Measurements from ENCODE around the gene BAG1. TPM values are rescaled to one million over a fixed set of nuclear protein-coding genes. Genes with fewer than 3 reads are reported as not detected.
A peak's percentile ranks its signal among the peaks of the same experiment; 100 is the strongest.

BAG1 gene
- total RNA-seq, 1 donor = 54.1 TPM

GRCh38 chr9:33209394-33209793, 55.1 kb downstream of the BAG1 start:
- no peak for TF ChIP-seq CTCF (IDR thresholded peaks at IDR 0.05; ENCODE audit: insufficient read depth, low read length)
- no peak for DNase-seq (ENCODE audit: low read depth)
- no peak overlapping the region for H3K4me3 ChIP-seq (ENCODE audit: low read depth, low read length)

- peak; percentile 83 for DNase-seq (ENCODE audit: low read depth)
- no peak overlapping the region for H3K4me3 ChIP-seq (ENCODE audit: low read depth, low read length)
- TF ChIP-seq CTCF (IDR thresholded peaks at IDR 0.05; ENCODE audit: insufficient read depth, low read length) = peak; percentile 3
Observed at GRCh38 chr9:33202552-33203201, 61.8 kb downstream of the BAG1 start.

Other genes starting within 250 kb of the BAG1 start
- gene DNAJA1, start 239.4 kb downstream of the BAG1 start, total RNA-seq (ENCODE audit: low replicate concordance) = 104 and 142 TPM in 2 replicates
- 22.4 and 29.4 TPM in 2 replicates for gene SMU1, start 188.0 kb downstream of the BAG1 start, total RNA-seq (ENCODE audit: low replicate concordance)
- gene B4GALT1, start 97.4 kb downstream of the BAG1 start, total RNA-seq (ENCODE audit: low replicate concordance) = 40.9 and 41.0 TPM in 2 replicates
- gene SPINK4, start 24.5 kb downstream of the BAG1 start, total RNA-seq (ENCODE audit: low replicate concordance) = not detected in 2 replicates
- 79.0 and 87.4 TPM in 2 replicates for gene CHMP5, start 341 bp upstream of the BAG1 start, total RNA-seq (ENCODE audit: low replicate concordance)
- 27.5 and 37.2 TPM in 2 replicates for gene NFX1, start 25.8 kb upstream of the BAG1 start, total RNA-seq (ENCODE audit: low replicate concordance)
- 0.09 TPM in 1 of 2 replicates, not detected in the other for gene AQP7, start 137.9 kb upstream of the BAG1 start, total RNA-seq (ENCODE audit: low replicate concordance)
- 0.54 and 1.9 TPM in 2 replicates for gene AQP3, start 182.9 kb upstream of the BAG1 start, total RNA-seq (ENCODE audit: low replicate concordance)
- 21.9 and 25.1 TPM in 2 replicates for gene NOL6, start 209.2 kb upstream of the BAG1 start, total RNA-seq (ENCODE audit: low replicate concordance)

Measured in fibroblast of the aortic adventitia (primary cell).